Measurements from ENCODE around the gene BPIFA1.

BPIFA1 gene

GRCh38 chr20:33279261-33279910 is 43.6 kb downstream of the BPIFA1 start:
- DNase-seq (ENCODE audit: low spot score) = peak; percentile 69

- no peak for DNase-seq (ENCODE audit: low spot score)
These were observed 44.3 kb downstream of the BPIFA1 start for GRCh38 chr20:33280000-33280680.

DNA sequence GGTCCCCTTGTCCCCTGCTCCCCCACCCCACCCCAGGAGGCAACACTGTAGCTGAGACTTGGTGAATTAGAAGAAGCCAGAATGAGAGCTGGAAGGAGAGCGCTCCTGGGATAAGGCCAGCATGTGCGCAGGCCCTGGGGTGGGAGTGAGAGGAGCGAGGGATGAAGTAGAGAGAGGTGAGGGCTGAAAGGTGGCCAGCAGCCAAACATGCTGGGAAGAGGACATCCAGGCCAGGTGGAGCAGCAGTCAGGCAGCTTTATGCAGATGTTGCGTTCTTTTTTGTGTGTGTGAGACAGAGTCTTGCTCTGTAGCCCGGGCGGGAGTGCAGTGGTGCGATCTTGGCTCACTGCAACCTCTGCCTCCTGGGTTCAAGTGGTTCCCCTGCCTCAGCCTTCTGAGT is 45.0 kb downstream of the BPIFA1 start:
- DNase-seq (ENCODE audit: low spot score) = no peak

- peak; percentile 9 for DNase-seq (ENCODE audit: low spot score)
These were observed 45.9 kb downstream of the BPIFA1 start for GRCh38 chr20:33281550-33282146.

DNA sequence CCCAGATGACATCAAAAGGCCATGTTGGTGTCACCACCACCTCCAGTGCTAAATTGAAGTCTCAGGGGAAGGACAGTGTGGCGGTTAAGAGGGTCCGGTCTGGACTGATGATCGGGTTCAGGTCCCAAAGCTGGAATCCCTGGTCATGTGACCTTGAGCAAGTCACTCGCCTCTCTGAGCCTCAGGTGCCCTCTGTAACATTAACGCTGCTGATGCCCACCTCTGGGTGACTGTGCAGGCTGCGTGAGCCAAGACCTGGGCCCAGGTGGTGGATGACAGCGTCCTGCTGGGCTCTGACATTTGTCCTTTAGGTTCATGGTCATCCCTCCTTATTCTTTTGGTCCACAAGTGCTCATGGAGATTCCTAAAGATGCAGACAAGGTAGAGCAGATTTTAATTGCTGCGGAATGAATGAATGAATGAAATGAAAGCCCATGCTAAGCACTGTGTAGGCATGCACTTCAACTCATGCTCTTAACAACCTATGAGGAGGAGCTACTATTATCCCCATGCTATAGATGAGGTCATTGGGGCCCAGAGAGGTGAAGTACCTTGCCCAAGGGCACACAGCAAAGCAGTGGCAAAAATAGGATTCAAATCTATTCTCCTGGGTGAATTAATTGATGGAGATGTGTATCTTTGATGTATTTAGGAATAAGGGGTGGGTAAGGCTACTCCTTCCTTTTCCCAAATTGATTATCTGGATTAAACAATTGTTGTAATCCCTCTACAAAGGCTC is 46.6 kb downstream of the BPIFA1 start:
- DNase-seq (ENCODE audit: low spot score) = no peak

- DNase-seq (ENCODE audit: low spot score) = no peak
These were observed 47.3 kb downstream of the BPIFA1 start, which contains the start of gene BPIFB1 for GRCh38 chr20:33282991-33283555. TSS of gene BPIFB1 (plus strand) at chr20:33283214. CDS start at chr20:33286074, 2,860 bp downstream.

GRCh38 chr20:33284284-33284683 is 48.5 kb downstream of the BPIFA1 start:
- no peak for DNase-seq (ENCODE audit: low spot score)

DNA sequence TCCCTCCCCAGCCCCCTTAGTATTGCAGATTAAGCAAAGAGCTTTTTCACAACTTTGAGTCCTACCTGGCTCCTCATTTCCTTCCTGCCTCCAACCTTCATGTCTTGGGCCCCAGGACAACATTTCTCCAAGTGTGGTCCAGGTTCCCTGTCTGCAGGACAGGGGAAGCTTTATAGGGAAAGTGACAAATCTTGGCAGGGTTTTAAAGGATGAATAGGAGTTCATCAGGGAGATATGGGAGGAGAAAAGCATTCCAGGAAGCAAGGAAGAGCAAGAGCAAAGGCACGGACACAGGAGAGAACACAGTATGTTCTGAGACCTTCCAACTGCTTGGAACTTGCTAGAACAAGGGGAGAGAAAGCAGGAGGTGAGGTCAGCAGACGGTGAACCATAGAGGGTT is 49.1 kb downstream of the BPIFA1 start:
- no peak for DNase-seq (ENCODE audit: low spot score)

- DNase-seq (ENCODE audit: low spot score) = no peak
These were observed 50.2 kb downstream of the BPIFA1 start for GRCh38 chr20:33285861-33286495.

- DNase-seq (ENCODE audit: low spot score) = no peak
These were observed 52.1 kb downstream of the BPIFA1 start for GRCh38 chr20:33287884-33288283.

- DNase-seq (ENCODE audit: low spot score) = no peak
These were observed 55.1 kb downstream of the BPIFA1 start for GRCh38 chr20:33290852-33291251.

- no peak for DNase-seq (ENCODE audit: low spot score)
These were observed 55.6 kb downstream of the BPIFA1 start for GRCh38 chr20:33291416-33291815.

DNA sequence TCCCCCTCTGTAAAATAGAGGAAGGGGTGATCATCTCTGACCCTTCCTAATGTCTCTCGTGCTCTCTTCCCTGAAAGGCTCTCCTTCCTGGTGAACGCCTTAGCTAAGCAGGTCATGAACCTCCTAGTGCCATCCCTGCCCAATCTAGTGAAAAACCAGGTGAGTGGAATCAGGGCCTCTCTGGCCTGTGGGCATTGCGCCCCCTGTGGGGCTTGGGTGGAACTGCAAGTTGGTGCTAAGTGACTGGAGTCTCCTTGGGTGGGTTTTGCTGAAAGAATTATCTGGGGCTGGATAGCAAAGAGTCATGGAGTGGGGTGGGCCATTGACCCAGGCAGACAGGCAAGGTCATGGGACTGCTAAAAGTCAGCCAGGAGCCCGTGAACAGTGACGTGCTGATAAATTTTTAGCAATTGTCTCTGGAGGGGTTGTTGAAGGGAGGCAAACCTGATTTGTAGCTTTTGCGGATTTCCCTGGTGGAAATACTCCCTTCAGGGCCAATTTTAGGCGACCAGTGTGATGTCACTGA is 56.1 kb downstream of the BPIFA1 start:
- DNase-seq (ENCODE audit: low spot score) = peak; percentile 30
